HCT116 (cell line): Measurements from ENCODE around the gene KIF18B. TPM values are rescaled to one million over a fixed set of nuclear protein-coding genes. Genes with fewer than 3 reads are reported as not detected.

Experiments
- ATAC-seq: fragments of 200-7000 bp; cut with Tn5 transposase; 2 replicates; pipeline ENCODE4 v1.9.1; 2020; ENCODE audit warnings: mild to moderate bottlenecking, moderate library complexity
- BruUV-seq: library from RNA; stranded (reverse); fragments of 400-500 nt; replicated peaks from 2 replicates; lab custom pipeline; 2021; lab: Mats Ljungman, UMichigan
- CTCF ChIA-PET: fragments of 300-600 bp; sonication (Branson Sonifier 250); formaldehyde crosslinking; loops from one replicate; lab custom pipeline; 2021; ENCODE audit warnings: antibody characterized with exemption; lab: Charles Lee
- POLR2A ChIA-PET: fragments of 300-600, 350-600 bp; sonication (Branson Sonifier 250); formaldehyde crosslinking; loops from one replicate; lab custom pipeline; 2021; ENCODE audit warnings: antibody characterized with exemption; lab: Charles Lee
- RAD21 ChIA-PET, 2 experiments: fragments of 300-600 bp; sonication (Branson Sonifier 250); formaldehyde crosslinking; loops; one replicate each; lab custom pipeline; 2023; ENCODE audit warnings: low total read pairs in 2 of 2; ENCODE audit not compliant: uncharacterized antibody in 2 of 2, unreplicated experiment in 2 of 2, low non-redundant PET in 1 of 2; lab: Charles Lee
- DNase-seq: peaks from one replicate; pipeline ENCODE4 v3.0.0-alpha.2; 2010; ENCODE audit warnings: low read depth, low spot score
- H2AFZ ChIP-seq: fragments of 200-600 bp; shearing (Covaris generic), sonication (generic); 2 replicates; pipeline ENCODE4 v1.6.1; 2017; ENCODE audit warnings: low read depth, mixed run types, mixed read lengths, antibody characterized with exemption, low read length; ENCODE audit not compliant: poor library complexity, severe bottlenecking
- H3K27ac ChIP-seq: 2 replicates; pipeline ENCODE4 v1.5.1; 2012; ENCODE audit warnings: low read depth, low read length
- H3K27me3 ChIP-seq: fragments of 200-600 bp; sonication (generic); 2 replicates; pipeline ENCODE4 v1.6.1; 2016; ENCODE audit warnings: mixed run types, low read length, mixed read lengths; ENCODE audit not compliant: insufficient read depth
- H3K36me3 ChIP-seq, 2 experiments: fragments of 200-500 bp in 1 of 2; fragments of 200-600 bp in 1 of 2; sonication (Bioruptor generic) in 1 of 2; sonication (generic) in 1 of 2; 2 replicates each; pipeline versions ENCODE4 v1.5.1 to v1.6.1; 2014 to 2016; ENCODE audit warnings: low read length in 2 of 2, inconsistent platforms in 1 of 2, mixed read lengths in 1 of 2, mixed run types in 1 of 2; ENCODE audit not compliant: insufficient read depth in 2 of 2, control insufficient read depth in 1 of 2
- H3K4me1 ChIP-seq, 2 experiments: fragments of 200-600 bp in 1 of 2; sonication (generic) in 1 of 2; 2 replicates each; pipeline versions ENCODE4 v1.5.1 to v1.6.1; 2012 to 2017; ENCODE audit warnings: low read length in 2 of 2, inconsistent platforms in 1 of 2, mild to moderate bottlenecking in 1 of 2, mixed read lengths in 1 of 2, mixed run types in 1 of 2, moderate library complexity in 1 of 2; ENCODE audit not compliant: insufficient read depth in 2 of 2, control insufficient read depth in 1 of 2
- H3K4me2 ChIP-seq: fragments of 200-600 bp; sonication (generic); 2 replicates; pipeline ENCODE4 v1.6.1; 2017; ENCODE audit warnings: mixed run types, low read length, mixed read lengths
- H3K4me3 ChIP-seq, 2 experiments: fragments of 200-600 bp in 1 of 2; sonication (generic) in 1 of 2; replicated peaks in 1 of 2; 2 replicates each; pipeline ENCODE4 v1.5.1; 2011 to 2016; ENCODE audit warnings: low read length in 2 of 2, control low read depth in 1 of 2, low read depth in 1 of 2, mild to moderate bottlenecking in 1 of 2, mixed read lengths in 1 of 2, mixed run types in 1 of 2
- H3K79me2 ChIP-seq: fragments of 200-600 bp; sonication (generic); 2 replicates; pipeline ENCODE4 v1.6.1; 2017; ENCODE audit warnings: mild to moderate bottlenecking, mixed run types, low read length, moderate library complexity, mixed read lengths; ENCODE audit not compliant: insufficient read depth
- H3K9ac ChIP-seq: fragments of 200-600 bp; sonication (generic); 2 replicates; pipeline ENCODE4 v1.6.1; 2016; ENCODE audit warnings: low read length, mixed read lengths
- H3K9me2 ChIP-seq: fragments of 200-600 bp; sonication (generic), shearing (Covaris generic); 2 replicates; pipeline ENCODE4 v1.6.1; 2017; ENCODE audit warnings: mixed run types, mild to moderate bottlenecking, moderate library complexity; ENCODE audit not compliant: insufficient read depth
- H3K9me3 ChIP-seq, 2 experiments: fragments of 200-500 bp in 1 of 2; fragments of 200-600 bp in 1 of 2; sonication (Bioruptor generic) in 1 of 2; sonication (generic) in 1 of 2; 2 replicates each; pipeline ENCODE4 v1.6.1; 2014 to 2017; ENCODE audit warnings: low read length in 2 of 2, mixed read lengths in 2 of 2, inconsistent platforms in 1 of 2, low read depth in 1 of 2, mild to moderate bottlenecking in 1 of 2, mixed run types in 1 of 2, moderate library complexity in 1 of 2; ENCODE audit not compliant: control insufficient read depth in 1 of 2, insufficient read depth in 1 of 2
- H4K20me1 ChIP-seq: fragments of 200-600 bp; sonication (generic), shearing (Covaris generic); 2 replicates; pipeline ENCODE4 v1.6.1; 2017; ENCODE audit warnings: mixed run types, mild to moderate bottlenecking, moderate library complexity; ENCODE audit not compliant: insufficient read depth
- ATF3 ChIP-seq: IDR thresholded peaks from 2 replicates; pipeline ENCODE4 v1.6.1; 2012
- CBX3 ChIP-seq: IDR thresholded peaks from 2 replicates; pipeline ENCODE4 v1.6.1; 2012; ENCODE audit warnings: low read depth
- CEBPB ChIP-seq: IDR thresholded peaks from 2 replicates; pipeline ENCODE4 v1.6.1; 2012; ENCODE audit warnings: low read depth
- CTCF ChIP-seq, 3 experiments: fragments of 200-600 bp in 1 of 3; sonication (generic) in 1 of 3; IDR thresholded peaks in 2 of 3; conservative IDR thresholded peaks in 1 of 3; 2 replicates each; pipeline ENCODE4 v1.5.1; 2012 to 2017; ENCODE audit warnings: low read depth in 2 of 3, low read length in 2 of 3, antibody characterized with exemption in 1 of 3, borderline replicate concordance in 1 of 3, control low read depth in 1 of 3, mild to moderate bottlenecking in 1 of 3, mixed read lengths in 1 of 3, mixed run types in 1 of 3, moderate library complexity in 1 of 3; ENCODE audit not compliant: insufficient read depth in 1 of 3
- EGR1 ChIP-seq: IDR thresholded peaks from 2 replicates; pipeline ENCODE4 v1.6.1; 2012; ENCODE audit warnings: low read depth
- ELF1 ChIP-seq: IDR thresholded peaks from 2 replicates; pipeline ENCODE4 v1.6.1; 2012; ENCODE audit warnings: low read depth, borderline replicate concordance
- EZH2 ChIP-seq: fragments of 200-600 bp; sonication (generic); IDR thresholded peaks from 2 replicates; pipeline ENCODE4 v1.6.1; 2017; ENCODE audit warnings: antibody characterized with exemption, mixed run types
- JUND ChIP-seq: IDR thresholded peaks from 2 replicates; pipeline ENCODE4 v1.6.1; 2012
- MAX ChIP-seq: IDR thresholded peaks from 2 replicates; pipeline ENCODE4 v1.6.1; 2012
- POLR2A ChIP-seq: IDR thresholded peaks from 2 replicates; pipeline ENCODE4 v1.7.0; 2011; ENCODE audit warnings: borderline replicate concordance; ENCODE audit not compliant: insufficient read depth, insufficient read length; ENCODE audit errors: extremely low read depth
- POLR2AphosphoS5 ChIP-seq: IDR thresholded peaks from 2 replicates; pipeline ENCODE4 v1.6.1; 2011; ENCODE audit warnings: mild to moderate bottlenecking, low read depth, low read length, moderate library complexity
- RAD21 ChIP-seq: IDR thresholded peaks from 2 replicates; pipeline ENCODE4 v1.6.1; 2012; ENCODE audit warnings: low read depth, mild to moderate bottlenecking
- REST ChIP-seq: IDR thresholded peaks from 2 replicates; pipeline ENCODE4 v1.6.1; 2012; ENCODE audit warnings: low read depth
- SIN3A ChIP-seq: IDR thresholded peaks from 2 replicates; pipeline ENCODE4 v1.6.1; 2012; ENCODE audit warnings: low read depth
- SP1 ChIP-seq: IDR thresholded peaks from 2 replicates; pipeline ENCODE4 v1.6.1; 2012; ENCODE audit warnings: low read depth
- TCF7L2 ChIP-seq: IDR thresholded peaks from 2 replicates; pipeline ENCODE4 v1.7.0; 2011; ENCODE audit warnings: borderline replicate concordance, inconsistent platforms; ENCODE audit not compliant: insufficient read depth, insufficient read length; ENCODE audit errors: extremely low read depth
- YY1 ChIP-seq: IDR thresholded peaks from 2 replicates; pipeline ENCODE4 v1.6.1; 2011; ENCODE audit warnings: low read length, low read depth, moderate library complexity, mild to moderate bottlenecking; ENCODE audit not compliant: insufficient replicate concordance; ENCODE audit errors: extremely low read depth
- ZFX ChIP-seq: fragments of 450-650 bp; IDR thresholded peaks from 2 replicates; pipeline ENCODE4 v1.6.1; 2017
- ZNF274 ChIP-seq: fragments of 200-500 bp; sonication (Bioruptor generic); IDR thresholded peaks from 2 replicates; pipeline ENCODE4 v1.6.1; 2014; ENCODE audit warnings: mild to moderate bottlenecking, low read depth, low read length, inconsistent platforms
- intact Hi-C: fragments of 100-400 bp; cut with micrococcal nuclease; formaldehyde crosslinking; loops from 2 replicates; pipeline ENCODE4 v1.10.0; 2022
- total RNA-seq: library from RNA; stranded (reverse); gene quantifications from one replicate; pipeline ENCODE4 v1.2.1, GENCODE V29; 2021; ENCODE audit not compliant: unreplicated experiment

Gene KIF18B
- total RNA-seq, 1 experiment from 2014 or later = 76.4 TPM

- no peaks in the 10 kb centered on the region for H3K27me3 ChIP-seq
- H3K79me2 ChIP-seq = no peaks in the 10 kb centered on the region
- ChIA-PET POLR2A (no interaction called here), CTCF (no interaction called here), RAD21 (no interaction called here)
- BruUV-seq = no TSS peak
- H3K9me3 ChIP-seq = no peaks in the 10 kb centered on the region
- H3K27ac ChIP-seq = no peak overlapping the region
- no peak overlapping the region for H3K9ac ChIP-seq
- no peak for ATAC-seq
- no peak for TF ChIP-seq POLR2A
- no peak for TF ChIP-seq TCF7L2
- no peak for TF ChIP-seq EGR1
- TF ChIP-seq ELF1 = no peak
- TF ChIP-seq RAD21 = no peak
- TF ChIP-seq ZFX = no peak
- TF ChIP-seq SP1 = no peak
- TF ChIP-seq CEBPB = no peak
- no peak for TF ChIP-seq JUND
- TF ChIP-seq MAX = no peak
- no peak for TF ChIP-seq ZNF274
- no peak for TF ChIP-seq CTCF (IDR thresholded peaks at IDR 0.05 in 2 of 3, conservative IDR thresholded peaks at IDR 0.05 in 1 of 3; ENCODE audit: borderline replicate concordance in 1 of 3, insufficient read depth in 1 of 3, low read depth in 2 of 3, low read length in 2 of 3)
- TF ChIP-seq CBX3 = no peak
- no peak for TF ChIP-seq EZH2
- no peak for TF ChIP-seq REST
- TF ChIP-seq ATF3 = no peak
- no peak for TF ChIP-seq SIN3A
- TF ChIP-seq YY1 = no peak
- TF ChIP-seq POLR2AphosphoS5 = no peak
- peaks cover 0 to 10% of the 10 kb centered on the region in 2 experiments; a peak in 2 of 4 replicates for H3K4me1 ChIP-seq
- H3K4me3 ChIP-seq = no peak overlapping the region
- DNase-seq = no peak
- intact Hi-C loops = no loop called here
- H3K4me2 ChIP-seq = no peak overlapping the region
- H4K20me1 ChIP-seq = no peaks in the 10 kb centered on the region
- H3K36me3 ChIP-seq = no peaks in the 10 kb centered on the region
- no peak overlapping the region for H2AFZ ChIP-seq
- H3K9me2 ChIP-seq = no peaks in the 10 kb centered on the region
Measured at GRCh38 chr17:44913676-44914075, 33.9 kb downstream of the KIF18B start.
